GM21723 (cell line): ENCODE data around the gene RTN4.
A peak's percentile ranks its signal among the peaks of the same experiment; 100 is the strongest.

ENCODE experiments used
- ATAC-seq: cut with Tn5 transposase; IDR thresholded peaks from one replicate; pipeline ENCODE4 v1.9.1; 2021; ENCODE audit warnings: mild to moderate bottlenecking, moderate library complexity; ENCODE audit not compliant: unreplicated experiment

Gene RTN4

DNA sequence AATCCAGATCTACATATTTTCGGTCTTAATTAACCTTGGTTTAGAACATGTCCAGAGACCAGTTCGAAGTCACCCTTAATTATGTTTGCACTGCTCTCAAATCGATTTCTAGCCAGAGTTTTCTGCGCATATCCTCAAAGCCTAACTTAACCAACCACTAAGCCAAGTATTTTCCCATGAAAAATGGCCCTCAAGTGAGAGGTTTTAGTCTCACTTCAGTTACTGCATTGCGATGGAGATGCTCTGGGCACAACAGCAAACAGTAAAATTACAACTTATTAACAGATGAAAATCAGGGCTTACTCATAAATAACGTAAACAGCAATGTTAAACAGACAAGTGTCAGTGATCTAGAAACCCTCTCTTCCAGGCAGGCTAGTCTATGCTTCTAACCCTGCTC lies 4.5 kb downstream of the RTN4 start:
- no peak for ATAC-seq

DNA sequence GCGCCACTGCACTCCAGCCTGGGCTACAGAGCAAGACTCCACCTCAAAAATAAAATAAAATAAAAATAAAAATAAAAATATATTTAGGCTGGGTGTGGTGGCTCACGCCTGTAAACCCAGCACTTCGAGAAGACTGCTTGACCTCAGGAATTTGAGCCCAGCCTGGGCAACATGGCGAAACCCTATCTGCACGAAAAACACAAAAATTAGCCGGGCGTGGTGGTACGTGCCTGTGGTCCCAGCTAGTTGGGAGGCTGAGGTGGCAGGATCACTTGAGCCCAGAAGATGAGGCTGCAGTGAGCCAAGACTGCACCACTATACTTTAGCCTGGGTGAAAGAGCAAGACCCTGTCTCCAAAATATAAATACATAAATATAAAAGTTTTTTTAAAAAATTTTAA lies 6.4 kb downstream of the RTN4 start:
- no peak for ATAC-seq

DNA sequence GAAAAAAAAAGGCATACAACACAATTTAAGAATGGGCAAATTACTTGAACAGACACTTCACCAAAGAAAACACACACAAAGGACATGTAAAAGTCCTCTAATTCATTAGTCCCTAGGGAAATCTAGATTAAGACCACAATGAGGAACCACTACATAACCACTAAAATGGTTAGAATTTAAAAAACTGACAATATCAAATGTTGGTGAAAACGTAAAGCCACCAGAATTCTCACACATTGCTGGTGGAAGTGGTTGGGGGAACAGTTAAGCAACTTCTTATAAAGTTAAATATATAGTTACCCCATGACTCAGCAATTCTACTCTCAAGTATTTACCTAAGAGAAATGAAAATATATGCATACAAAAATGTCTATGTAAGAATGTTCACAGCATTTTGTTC lies 11.8 kb downstream of the RTN4 start:
- no peak for ATAC-seq

DNA sequence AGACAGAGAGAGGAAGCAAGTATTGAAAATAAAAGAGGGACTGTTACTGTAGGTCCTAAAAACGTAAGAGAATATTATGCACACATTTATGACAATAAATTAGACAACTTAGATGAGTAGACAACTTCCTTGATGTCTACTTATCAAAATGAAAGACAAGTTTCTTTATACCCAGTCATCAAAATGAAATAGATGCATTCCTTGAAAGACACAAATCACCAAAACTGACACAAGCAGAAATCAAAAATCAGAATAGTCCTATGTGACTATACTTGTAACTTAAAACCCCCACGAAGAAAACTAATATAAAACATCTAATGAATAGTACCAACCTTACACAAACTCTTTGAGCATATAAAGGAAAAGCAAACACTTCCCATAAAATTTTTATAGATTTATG lies 14.5 kb downstream of the RTN4 start:
- ATAC-seq = no peak

DNA sequence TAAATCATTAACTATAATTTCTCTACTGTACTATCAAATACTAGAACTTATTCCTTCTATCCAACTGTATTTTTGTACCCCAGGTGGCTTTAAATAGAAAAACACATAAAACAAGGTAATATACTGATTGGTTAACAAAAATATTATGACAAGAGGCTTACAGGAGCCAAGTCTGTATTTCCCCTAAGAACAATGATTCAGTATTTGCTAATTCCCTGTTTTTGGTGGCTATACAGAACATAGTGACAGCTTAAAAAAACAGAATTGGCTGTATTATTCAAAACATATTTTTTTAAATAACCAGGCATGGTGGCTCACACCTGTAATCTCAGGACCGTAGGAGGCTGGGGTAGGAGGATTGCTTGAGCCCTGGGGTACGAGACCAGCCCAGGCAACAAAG lies 16.3 kb downstream of the RTN4 start:
- ATAC-seq = no peak

DNA sequence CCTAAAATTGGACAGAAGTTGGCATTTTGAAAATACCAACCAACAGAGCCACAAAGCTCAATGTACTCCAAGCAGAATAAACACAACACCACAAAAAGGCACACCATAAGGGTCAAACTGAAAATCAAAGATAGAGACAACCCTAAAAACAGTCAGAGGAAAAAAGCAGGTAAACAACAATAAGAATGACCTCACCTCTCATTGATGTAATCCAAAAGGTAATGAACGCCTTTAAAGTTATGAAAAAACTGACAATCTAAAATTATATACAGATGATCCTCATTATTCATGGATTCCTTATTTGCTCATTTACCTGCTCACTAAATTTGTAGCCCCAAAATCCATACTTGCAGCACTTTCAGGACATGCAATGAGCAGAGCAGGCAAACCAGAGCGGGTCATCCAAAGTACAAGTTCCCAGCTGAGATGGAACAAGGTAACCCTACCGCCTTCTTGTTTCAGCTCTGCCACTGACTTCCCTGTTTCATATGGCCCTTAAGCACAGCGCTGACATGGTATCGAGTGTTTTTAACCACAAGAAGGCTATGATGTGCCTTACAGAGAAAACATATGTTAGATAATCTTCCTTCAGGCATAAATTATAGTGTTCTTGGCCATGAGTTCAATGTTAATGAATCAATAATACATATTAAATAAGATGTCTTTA lies 17.0 kb downstream of the RTN4 start:
- ATAC-seq = peak; percentile 98

DNA sequence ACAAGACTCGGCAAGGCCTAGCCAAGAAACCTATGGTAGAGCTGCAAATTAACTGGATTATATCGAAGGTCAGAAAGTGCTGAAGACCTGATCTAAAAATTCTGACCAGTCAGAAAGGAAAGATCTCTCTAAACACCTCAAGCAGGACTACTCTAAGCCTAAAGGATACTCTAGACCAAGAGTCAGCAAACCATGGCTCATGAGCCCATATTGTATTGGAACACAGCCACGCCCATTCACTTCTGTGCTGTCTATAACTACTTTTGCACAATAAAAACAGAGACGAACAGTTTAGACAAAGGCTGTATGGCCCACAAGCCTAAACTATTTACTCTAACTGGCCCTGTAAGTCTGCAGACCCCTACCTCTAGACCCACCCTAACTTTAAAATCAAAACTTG lies 18.7 kb downstream of the RTN4 start:
- no peak for ATAC-seq

DNA sequence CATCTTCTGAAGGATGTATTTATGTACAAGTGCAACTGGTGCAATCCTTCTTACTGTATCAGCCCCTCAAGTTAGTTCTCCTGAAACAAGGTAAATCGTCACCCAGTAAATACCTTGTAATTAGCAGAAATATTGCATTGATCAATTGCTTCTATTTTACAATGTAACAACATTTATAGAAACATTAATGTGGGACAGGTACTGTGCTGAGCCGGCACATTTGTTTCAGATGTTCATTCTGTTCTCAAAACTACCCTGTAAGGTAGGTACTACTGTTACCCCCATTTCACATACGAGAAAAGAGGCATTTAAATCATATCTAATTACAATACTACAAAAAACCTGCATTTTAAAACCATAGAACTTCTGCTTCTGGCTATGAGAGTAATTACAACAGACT lies 19.5 kb downstream of the RTN4 start:
- no peak for ATAC-seq

DNA sequence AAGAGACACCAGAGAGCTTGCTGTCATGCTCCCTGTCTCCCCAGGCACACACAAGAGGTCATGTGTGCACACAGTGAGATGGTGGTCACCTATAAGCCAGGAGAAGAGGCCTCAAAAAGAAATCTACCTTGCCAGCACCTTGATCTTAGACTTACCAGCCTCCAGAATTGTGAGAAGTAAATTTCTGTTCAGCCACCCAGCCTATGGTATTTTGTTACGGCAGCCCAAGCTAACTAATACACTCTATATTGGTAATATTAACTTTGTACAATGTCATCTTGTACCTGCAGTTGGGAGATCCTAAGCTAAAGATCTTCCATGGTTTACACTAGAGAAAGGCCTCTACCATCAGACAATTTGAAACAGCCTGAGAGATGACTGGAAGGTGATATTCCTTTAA lies 21.2 kb downstream of the RTN4 start:
- ATAC-seq = no peak

DNA sequence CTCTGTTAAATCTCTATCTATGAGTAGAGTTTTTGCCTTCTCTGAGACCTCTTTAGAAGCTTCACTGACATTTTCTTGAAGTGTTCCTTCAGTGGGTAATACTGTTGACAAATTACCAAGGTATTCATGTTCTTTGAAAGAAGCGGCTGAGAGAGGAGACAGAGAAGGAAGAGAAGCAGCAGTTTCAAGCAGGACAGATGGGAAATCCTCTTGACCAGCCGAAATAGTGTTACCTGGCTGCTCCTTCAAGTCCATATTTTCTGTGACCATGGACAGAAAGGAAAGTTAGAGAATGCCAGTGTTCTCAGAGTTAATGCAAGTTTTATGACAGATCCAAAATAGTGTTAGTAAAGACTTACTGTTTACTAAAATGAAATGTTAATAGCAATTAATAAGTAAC lies 23.0 kb downstream of the RTN4 start:
- no peak for ATAC-seq

DNA sequence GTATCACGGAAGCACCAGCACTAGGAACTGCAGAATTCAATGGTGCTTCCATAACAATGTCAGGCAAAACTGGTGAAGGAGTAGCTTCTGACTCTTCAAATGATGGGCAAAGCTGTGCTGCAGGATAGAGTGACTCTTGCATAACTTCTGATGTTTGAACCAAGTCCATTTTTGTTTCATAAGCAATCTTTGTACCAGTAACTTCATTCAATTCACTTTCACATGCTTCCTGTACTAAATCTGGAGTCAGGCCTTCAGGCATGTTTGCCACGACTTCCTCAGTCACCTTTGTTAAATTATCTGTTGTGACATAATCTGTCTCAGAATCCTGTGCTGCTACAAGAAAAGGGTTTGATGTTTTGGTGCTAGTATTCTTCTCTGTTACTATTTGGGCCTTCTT lies 24.0 kb downstream of the RTN4 start:
- ATAC-seq = no peak

DNA sequence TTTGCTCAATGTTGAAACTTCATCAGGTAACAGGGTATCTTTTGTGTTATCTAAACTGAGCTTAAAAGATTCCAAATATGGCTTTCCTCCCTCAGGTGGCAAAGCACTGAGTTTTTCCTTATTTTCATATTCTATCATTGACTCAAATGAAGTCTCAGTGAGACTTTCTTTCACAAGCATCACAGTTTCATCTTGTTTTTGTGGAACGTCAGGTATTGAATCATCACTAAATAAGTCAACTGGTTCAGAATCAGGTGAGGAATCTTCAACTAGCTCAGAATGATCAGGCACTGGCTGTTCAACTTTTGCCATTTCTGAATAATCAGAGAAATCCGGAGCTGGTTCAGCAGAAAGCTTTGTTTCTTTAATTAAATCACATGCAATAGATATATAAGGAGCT lies 24.6 kb downstream of the RTN4 start:
- peak; percentile 33 for ATAC-seq

DNA sequence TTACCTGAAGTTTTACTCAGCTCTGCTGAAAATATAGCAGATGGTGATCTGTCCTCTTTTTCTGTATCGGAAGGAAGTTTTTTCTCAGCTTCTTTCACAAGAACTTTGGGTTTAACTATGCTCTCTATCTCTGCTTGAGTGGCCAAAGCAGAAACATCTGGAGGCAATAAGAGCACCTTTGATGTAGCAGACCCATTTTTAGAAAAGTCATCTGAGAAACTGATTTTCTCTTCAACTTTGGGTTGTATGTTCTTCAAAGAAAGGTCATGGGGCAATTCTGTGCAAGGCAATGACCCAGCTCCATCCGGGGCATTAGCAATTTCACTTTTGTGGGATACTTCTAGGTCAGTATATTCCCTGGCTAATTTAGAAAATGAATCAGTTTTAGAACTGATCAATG lies 25.2 kb downstream of the RTN4 start:
- peak; percentile 63 for ATAC-seq

DNA sequence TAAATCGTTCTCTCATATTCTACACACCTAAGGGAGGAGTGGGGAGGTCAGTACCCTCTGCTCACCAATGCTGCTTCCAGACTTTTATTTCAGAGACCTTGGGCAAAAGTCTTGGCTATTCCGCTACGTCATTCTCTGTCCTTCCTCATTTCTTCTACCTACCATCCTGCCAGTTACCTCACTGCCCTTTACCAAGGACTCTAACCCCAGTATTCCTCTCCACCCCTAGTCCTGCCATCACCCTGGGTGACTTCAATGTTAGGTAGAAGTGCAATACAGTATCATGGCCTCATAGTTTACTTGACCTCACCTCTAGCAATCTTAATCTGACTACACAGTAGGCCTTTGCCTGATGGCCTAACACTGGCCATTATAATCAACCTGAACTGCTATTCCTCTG lies 27.8 kb downstream of the RTN4 start:
- no peak for ATAC-seq

DNA sequence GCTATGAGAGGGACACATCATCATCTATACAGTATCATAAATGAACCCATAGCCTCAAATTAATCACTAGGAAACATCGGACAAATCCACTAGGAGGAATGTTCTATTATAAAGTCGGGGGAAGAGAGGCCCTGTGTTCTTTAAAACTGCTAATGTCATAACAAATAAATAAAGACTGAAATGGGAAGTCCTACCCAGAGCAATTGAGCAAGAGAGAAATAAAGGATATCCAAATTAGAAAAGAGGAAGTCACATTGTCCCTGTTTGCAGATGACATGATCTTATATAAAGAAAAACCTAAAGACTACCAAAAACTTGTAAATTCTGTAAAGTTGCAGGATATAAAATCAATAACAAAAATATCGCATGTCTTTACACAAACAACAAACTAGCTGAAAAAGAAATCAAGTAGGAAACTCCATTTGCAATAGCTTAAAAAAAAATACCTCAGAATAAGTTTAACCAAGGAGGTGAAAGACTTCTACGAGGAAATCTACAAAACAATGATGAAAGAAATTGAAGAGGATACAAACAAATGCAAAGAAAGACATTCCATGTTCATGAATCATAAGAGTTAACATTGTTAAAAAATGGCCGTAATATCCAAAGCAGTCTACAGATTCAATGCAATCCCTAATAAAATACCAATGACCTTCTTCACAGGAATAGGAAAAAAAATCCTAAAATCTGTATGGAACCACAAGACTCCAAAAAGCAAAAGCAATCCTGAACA lies 30.6 kb downstream of the RTN4 start:
- no peak for ATAC-seq

DNA sequence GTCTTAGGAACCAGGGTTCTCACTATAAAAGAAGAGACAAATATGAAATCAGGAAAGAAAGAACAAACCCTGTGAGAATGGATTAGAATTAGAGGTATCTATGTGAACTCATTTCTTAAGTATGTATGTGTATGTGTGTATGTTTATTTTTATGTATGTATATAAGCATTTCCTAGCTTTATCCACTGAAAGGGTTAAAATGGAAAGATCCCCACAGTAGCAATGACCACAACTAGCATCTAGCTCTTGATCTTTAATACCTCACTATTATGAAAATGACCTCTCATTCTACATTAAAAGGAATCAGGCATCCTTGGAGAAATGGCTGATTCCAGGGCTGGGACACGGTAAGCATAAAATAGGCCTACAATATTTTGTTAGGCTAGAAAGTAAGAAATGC lies 31.6 kb downstream of the RTN4 start:
- no peak for ATAC-seq

DNA sequence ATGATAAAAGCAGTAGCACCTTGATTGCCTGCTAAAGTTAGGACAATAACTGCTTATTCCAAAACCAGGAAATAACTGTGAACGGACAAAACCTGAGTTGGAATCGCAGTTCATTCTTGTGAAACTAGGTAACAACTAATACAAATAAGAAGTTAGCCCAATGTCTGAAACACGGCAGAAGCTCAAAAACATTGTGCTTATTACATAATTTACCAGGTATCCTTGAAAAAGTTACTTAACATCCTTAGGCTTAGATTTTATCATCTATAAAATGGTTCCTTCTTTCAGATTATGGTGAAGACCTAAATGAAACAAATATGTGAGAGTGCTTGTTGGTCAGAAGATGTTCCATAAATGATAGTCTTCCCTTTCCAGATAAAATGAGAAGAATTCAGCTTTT lies 32.4 kb downstream of the RTN4 start:
- no peak for ATAC-seq

DNA sequence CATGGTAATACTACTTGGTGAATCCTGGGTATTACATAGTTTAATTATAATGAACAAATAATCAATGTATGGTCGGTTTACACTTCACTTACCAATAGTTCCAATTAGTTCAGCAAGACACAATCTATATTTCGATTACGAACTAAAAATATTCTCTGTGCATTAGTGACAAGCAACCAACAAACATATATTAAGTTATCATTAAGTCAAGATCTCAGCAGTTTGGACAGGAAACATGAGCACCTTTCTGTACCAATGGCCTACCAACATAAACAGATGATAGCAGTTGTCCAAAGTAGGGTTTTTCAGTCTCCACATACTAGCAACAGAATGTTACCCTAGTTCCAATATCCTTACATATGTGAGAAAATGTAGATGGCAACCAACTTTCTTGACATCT lies 32.8 kb downstream of the RTN4 start:
- ATAC-seq = no peak

DNA sequence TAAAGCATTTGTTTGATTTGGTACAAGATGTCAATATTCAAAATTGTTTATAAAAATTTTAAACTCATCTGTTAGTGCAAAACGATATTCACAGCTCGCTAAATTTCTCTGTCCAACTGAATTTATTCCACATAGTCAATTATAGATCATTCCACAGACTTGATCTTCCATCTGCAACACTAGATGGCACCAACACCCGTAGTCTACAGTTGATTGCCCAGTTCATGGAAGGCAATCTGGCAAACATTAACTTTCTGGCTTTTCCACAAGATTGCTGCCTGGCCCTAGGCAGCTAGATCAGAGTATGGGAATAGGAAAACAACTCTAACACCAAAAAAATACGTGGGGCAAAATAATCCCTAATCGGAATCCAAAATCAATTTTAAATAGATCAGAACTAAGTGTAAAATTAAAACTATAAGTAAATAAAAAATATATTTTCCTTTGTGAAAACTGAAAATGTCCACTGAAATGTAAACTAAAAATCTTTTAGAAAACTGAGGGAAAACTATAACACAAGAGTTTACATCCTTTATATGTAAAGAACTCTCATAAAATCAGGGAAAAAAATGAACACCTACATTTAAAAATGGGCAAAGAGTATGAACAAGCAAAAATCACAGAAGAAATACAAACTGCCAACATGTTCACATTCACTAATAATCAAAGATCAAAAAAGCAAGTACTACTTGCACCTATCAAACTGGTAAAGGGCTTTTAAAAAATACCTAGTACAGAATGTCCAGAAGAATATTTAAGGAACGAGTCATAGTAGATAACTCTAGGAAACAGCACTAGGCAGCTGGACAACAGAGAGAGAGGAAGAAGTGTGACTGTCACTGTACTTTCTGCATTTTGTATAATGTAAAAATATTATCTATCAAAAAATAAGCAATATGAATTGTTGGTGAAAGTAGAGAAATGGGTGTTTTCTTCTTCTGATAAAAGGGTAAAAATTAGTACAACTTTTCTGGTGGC lies 35.0 kb downstream of the RTN4 start:
- no peak for ATAC-seq

DNA sequence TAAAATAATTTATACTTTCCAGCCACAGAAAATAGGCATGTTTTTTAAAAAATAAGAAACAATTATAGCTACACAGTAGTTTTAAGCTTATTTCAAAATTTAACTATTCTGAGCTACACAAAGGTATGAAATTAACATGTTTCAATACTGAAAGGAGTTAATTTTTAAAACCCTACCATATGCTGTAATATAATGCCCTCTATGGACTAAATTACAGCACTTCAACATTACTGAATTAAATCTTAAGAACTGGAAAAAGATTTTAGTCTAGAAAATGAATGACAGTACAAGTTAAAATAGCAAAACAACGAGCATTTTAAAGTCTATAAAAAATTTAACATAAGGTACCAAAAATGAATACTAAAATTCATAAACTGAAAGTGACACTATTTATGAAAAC lies 36.3 kb downstream of the RTN4 start:
- no peak for ATAC-seq

DNA sequence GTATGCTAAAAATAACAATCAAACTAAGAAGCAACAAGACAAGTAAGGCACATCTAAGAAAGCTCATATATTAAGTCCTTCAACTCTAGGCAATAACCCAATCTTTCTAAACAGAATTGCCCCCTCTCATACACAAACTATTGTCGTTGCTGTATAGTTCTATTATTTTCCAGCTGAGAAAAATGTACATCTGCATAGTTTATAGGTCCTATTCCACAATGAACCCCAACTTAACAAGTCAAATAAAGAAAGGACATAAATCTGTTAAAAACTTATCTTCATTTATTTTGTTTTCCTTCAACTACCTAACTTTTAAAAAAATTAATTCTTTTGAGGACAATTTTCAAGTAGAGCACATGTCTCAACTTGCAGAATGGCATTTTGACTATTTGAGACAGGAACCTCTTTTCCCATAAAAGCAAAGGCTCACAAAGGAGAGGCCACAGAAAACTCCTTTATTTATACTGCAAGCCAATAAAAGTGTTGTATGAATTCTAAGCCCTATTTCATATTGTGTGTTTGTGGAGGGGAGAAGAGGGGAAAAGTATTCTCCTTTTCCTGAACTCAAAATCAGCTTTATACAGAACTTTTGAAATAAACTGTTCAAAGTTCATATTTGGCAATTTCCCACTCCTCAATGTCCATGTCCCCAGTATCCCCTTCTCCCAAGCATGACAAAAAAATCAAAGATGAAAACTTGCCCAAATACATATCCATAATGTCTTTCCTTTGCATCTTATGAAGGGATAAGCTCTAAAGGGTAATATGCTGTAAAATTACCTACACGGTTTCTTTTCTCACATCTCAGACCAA lies 37.4 kb downstream of the RTN4 start:
- no peak for ATAC-seq
